NB4 (cell line): ENCODE results near the gene ASIC1.
"Not testable (repeated sequence)": the region's sequence is repeated elsewhere in the genome, so short reads cannot be mapped to it uniquely, and the experiment has no call there.

Experiments used
- DNase-seq: peaks from one replicate; pipeline ENCODE4 v3.0.0; 2010; ENCODE audit warnings: low read depth
- H3K4me3 ChIP-seq: one replicate; pipeline ENCODE4 v1.5.1; 2011; ENCODE audit warnings: mild to moderate bottlenecking, low read depth, low read length, moderate library complexity
- CTCF ChIP-seq: IDR thresholded peaks from one replicate; pipeline ENCODE4 v1.5.1; 2012; ENCODE audit warnings: low read depth, low read length
- MYC ChIP-seq: IDR thresholded peaks from 2 replicates; pipeline ENCODE4 v1.6.1; 2011; ENCODE audit warnings: low read depth, low read length
- POLR2A ChIP-seq: IDR thresholded peaks from 2 replicates; pipeline ENCODE4 v1.6.1; 2011; ENCODE audit warnings: mild to moderate bottlenecking; ENCODE audit not compliant: insufficient read length; ENCODE audit errors: extremely low read depth
- TF ChIP-seq, protein P1 (sequence below): IDR thresholded peaks from 2 replicates; pipeline ENCODE4 v1.6.1; 2011; ENCODE audit warnings: low read depth, low read length

ASIC1 gene

GRCh38 chr12:50024227-50024626 lies 33.2 kb upstream of the ASIC1 start:
- no peak for DNase-seq
- no peak for TF ChIP-seq POLR2A
- TF ChIP-seq, protein P1, sequence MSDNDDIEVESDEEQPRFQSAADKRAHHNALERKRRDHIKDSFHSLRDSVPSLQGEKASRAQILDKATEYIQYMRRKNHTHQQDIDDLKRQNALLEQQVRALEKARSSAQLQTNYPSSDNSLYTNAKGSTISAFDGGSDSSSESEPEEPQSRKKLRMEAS = no peak
- TF ChIP-seq MYC = no peak
- no peak for TF ChIP-seq CTCF
- peak overlapping the region; percentile 82 for H3K4me3 ChIP-seq

- peak; percentile 53 for DNase-seq
- TF ChIP-seq MYC (no peak), CTCF (no peak), POLR2A (no peak)
- TF ChIP-seq, protein P1 = no peak
- H3K4me3 ChIP-seq = peak overlapping the region; percentile 82
Measured at GRCh38 chr12:50024805-50025186, 32.6 kb upstream of the ASIC1 start.

DNA sequence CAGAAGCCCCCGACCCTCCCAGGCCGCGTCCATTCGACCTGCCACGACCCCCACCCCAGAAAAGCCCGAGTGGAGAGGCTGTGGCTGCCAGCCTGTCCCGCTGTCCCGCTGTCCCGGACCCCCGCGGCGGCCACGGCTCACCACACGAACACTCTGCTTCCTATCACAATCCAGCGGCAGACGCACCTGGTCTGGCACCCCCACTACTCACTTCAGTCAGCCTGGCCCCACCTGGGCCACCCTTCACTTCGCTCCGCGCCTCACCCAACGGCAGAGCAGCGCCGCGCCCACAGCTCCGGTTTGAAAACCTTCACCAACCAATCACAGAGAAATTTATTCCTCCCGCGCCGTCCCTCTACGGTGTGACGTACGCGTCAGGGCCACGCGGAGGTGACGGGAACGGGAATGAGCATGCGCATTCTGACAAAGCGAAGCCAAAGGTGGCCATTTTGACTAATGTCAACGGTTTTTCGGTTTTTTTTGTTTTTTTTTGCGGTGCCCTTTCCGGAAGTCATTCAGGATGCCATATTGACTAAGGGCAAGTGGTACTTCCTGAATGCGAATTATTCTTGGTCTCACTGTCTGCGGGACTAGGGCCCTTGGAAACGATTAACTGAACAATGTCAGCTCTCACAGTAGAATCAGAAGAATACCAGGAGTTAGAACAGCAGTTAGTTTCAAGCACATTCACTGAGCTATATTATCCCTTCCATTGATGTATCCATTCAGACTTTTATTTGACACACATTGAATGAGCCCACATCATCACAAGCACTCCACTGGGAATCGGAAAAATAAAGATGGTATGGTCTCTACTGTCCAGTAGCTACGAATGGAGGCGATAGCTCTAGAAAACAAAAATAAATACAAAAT lies 32.0 kb upstream of the ASIC1 start, which contains the start of gene RACGAP1:
Gene RACGAP1, minus strand, starts transcription at position 308 of the 873 bp plus-strand sequence. CDS start 8,779 bp downstream, outside the sequence.
- TF ChIP-seq CTCF (no peak), POLR2A (peak; percentile 67), MYC (peak; percentile 83)
- TF ChIP-seq, protein P1 = peak; percentile 83
- peak; percentile 99 for DNase-seq
- peak within 1 kb of the TSS; percentile 82 for H3K4me3 ChIP-seq

GRCh38 chr12:50026691-50027090 lies 30.7 kb upstream of the ASIC1 start:
- TF ChIP-seq MYC (no peak), CTCF (no peak), POLR2A (no peak)
- TF ChIP-seq, protein P1 = no peak
- no peak overlapping the region for H3K4me3 ChIP-seq
- no peak for DNase-seq

GRCh38 chr12:50030449-50030848 lies 26.9 kb upstream of the ASIC1 start:
- peak; percentile 62 for DNase-seq
- H3K4me3 ChIP-seq = not testable (repeated sequence)

DNA sequence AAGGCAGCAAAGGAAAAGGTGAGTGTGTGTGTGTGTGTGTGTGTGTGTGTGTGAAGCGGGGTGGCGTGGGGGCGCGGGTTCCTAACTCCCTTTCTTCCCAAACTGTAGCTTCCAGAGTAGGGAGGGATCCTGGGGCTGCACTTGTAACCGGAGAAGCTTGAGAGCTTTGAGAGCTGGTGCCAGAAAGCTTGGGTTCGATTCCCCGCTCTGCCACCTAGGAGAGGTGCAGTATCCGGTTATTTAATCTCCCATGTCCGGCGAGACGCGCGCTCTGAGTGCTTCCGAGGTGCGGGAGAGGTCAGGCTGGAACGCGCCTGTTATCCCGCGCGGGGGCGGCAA lies 24.9 kb upstream of the ASIC1 start:
- TF ChIP-seq POLR2A (no peak), CTCF (no peak), MYC (no peak)
- TF ChIP-seq, protein P1 = no peak
- peak overlapping the region; percentile 69 for H3K4me3 ChIP-seq
- no peak for DNase-seq
